ENCODE results near the gene COPZ1.

COPZ1 gene

GRCh38 chr12:54398995-54399793, 74.3 kb downstream of the COPZ1 start:
- peak; percentile 89 for DNase-seq

DNA sequence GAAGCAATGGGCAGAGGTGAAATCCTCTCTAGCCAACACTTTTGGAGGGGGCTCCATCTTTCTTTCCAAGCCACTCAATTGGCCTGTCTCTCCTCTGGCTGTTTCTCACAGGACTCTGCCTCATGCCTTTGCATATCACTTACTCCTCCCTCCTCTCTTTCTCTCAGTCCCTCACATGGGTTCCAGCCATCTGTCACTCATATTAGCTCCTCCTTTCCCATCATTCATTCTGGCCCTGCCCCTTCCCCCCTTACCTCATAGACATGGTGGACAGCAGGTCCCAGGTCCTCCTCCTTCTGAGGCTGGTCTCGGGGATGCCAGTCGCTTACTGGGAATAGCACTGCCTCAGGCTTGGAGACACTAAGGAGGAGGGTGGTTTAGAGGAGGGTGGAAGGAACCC, 76.2 kb downstream of the COPZ1 start:
- no peak for DNase-seq

Measured in suppressor macrophage treated with lipopolysaccharide for 4 hours (primary cell).